Measurements from ENCODE around the gene MAD2L2.

GRCh38 chr1:11680270-11681070 is 478 bp downstream of the MAD2L2 start:
- TF ChIP-seq AFF4 (CRISPR knock-in tag; IDR thresholded peaks at IDR 0.05; ENCODE audit: borderline replicate concordance), result 0 out of 2 replicates have a peak, but pooled peaks have one; percentile 44
- no peak for TF ChIP-seq CTCF (IDR thresholded peaks at IDR 0.05)
- 0 out of 2 replicates have a peak, but pooled peaks have one; percentile 76 for TF ChIP-seq ZNF138 (CRISPR knock-in tag; conservative IDR thresholded peaks at IDR 0.05)
- TF ChIP-seq MAX (CRISPR knock-in tag; IDR thresholded peaks at IDR 0.05), result no peak
- peak; percentile 14; the same call in 1 of the 2 replicates for TF ChIP-seq USF1 (CRISPR knock-in tag; IDR thresholded peaks at IDR 0.05)
- no peak for TF ChIP-seq ATF3 (CRISPR knock-in tag; conservative IDR thresholded peaks at IDR 0.05)
